ENCODE results near the gene VPS37D.
A peak's percentile ranks its signal among the peaks of the same experiment; 100 is the strongest.
"Not testable (repeated sequence)": the region's sequence is repeated elsewhere in the genome, so short reads cannot be mapped to it uniquely, and the experiment has no call there.

Gene VPS37D

GRCh38 chr7:73667344-73668102, at the start of gene VPS37D:
Gene VPS37D, plus strand, starts transcription at chr7:73667831. Its CDS starts 128 bp downstream, at chr7:73667959.
- peak; percentile 80 for DNase-seq (ENCODE audit: low spot score)

GRCh38 chr7:73618538-73618937, 49.1 kb upstream of the VPS37D start:
- DNase-seq (ENCODE audit: low spot score) = no peak

DNA sequence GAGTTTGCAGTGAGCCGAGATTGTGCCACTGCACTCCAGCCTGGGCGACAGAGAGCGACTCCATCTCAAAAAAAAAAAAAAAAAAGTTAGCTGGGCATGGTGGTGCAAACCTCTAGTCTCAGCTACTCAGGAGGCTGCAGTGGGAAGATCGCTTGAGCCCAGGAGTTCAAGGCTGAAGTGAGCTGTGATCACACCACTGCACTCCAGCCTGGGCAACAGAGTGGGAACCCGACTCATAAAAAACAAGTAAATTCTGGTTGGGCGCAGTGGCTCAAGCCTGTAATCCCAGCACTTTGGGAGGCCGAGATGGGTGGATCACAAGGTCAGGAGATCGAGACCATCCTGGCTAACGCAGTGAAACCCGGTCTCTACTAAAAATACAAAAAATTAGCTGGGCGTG, 48.2 kb upstream of the VPS37D start:
- not testable (repeated sequence) for DNase-seq (ENCODE audit: low spot score)

GRCh38 chr7:73621168-73622063, 46.2 kb upstream of the VPS37D start:
- no peak for DNase-seq (ENCODE audit: low spot score)

DNA sequence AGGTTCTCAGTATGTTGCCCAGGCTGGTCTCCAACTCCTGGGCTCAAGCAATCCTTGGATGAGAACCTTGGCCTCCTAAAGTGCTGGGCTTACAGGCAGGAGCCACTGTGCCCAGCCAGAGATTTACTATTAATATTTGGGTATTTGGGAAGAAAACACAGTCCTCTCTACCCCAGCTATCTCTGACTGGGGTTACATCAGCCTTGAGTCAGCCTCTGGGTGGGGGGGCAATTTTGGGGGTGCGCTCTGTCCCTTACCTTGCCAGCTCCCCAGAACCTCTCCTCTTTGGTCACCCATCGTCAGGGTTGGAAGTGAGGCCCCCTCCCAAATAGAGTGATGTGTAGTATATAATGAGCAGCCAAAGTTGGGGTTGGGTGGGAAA, 45.1 kb upstream of the VPS37D start:
- no peak for DNase-seq (ENCODE audit: low spot score)

- no peak for DNase-seq (ENCODE audit: low spot score)
Observed at GRCh38 chr7:73622909-73623797, 44.5 kb upstream of the VPS37D start.

- no peak for DNase-seq (ENCODE audit: low spot score)
Observed at GRCh38 chr7:73623798-73624668, 43.6 kb upstream of the VPS37D start, which contains the start of gene MLXIPL. Gene MLXIPL, minus strand, starts transcription at chr7:73624522. Its CDS starts 30 bp downstream, at chr7:73624492.

GRCh38 chr7:73624669-73625001, 43.0 kb upstream of the VPS37D start:
- DNase-seq (ENCODE audit: low spot score) = no peak

GRCh38 chr7:73625276-73625675, 42.4 kb upstream of the VPS37D start:
- no peak for DNase-seq (ENCODE audit: low spot score)

GRCh38 chr7:73626814-73627213, 40.8 kb upstream of the VPS37D start:
- no peak for DNase-seq (ENCODE audit: low spot score)

GRCh38 chr7:73628504-73628903, 39.1 kb upstream of the VPS37D start:
- DNase-seq (ENCODE audit: low spot score) = no peak

- DNase-seq (ENCODE audit: low spot score) = no peak
Observed at GRCh38 chr7:73631558-73631957, 36.1 kb upstream of the VPS37D start.

GRCh38 chr7:73633323-73633722, 34.3 kb upstream of the VPS37D start:
- DNase-seq (ENCODE audit: low spot score) = no peak

GRCh38 chr7:73633844-73634243, 33.8 kb upstream of the VPS37D start:
- no peak for DNase-seq (ENCODE audit: low spot score)

- DNase-seq (ENCODE audit: low spot score) = no peak
Observed at GRCh38 chr7:73635428-73636200, 32.0 kb upstream of the VPS37D start.

- no peak for DNase-seq (ENCODE audit: low spot score)
Observed at GRCh38 chr7:73638911-73639310, 28.7 kb upstream of the VPS37D start.

- no peak for DNase-seq (ENCODE audit: low spot score)
Observed at GRCh38 chr7:73642834-73643233, 24.8 kb upstream of the VPS37D start.

DNA sequence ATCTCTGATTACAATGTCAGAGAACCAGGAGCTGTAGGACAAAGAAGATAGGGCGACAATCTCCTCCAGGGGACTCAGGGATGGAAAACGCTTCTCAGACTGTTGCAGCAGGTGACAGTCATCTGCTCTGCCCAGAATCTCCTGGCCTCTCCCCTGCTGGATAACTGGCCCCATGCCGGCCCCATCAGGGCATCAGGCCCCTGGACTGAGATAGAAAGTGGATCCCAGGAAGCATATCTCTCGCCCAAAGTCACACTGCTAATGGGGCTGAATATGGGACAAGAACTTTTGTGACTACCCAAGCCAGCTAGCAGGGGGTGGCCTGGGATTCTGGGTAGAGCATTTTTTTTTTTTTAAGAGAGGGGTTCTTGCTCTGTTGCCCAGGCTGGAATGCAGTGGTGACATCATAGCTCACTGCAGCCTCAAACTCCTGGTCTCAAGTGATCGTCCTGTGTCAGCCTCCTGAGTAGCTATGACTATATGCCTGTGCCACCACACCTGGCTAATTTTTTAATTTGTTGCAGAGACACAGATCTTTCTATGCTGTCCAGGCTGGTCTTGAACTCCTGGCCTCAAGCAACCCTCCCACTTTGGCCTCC, 22.8 kb upstream of the VPS37D start:
- DNase-seq (ENCODE audit: low spot score) = no peak

- DNase-seq (ENCODE audit: low spot score) = no peak
Observed at GRCh38 chr7:73645643-73646174, 21.9 kb upstream of the VPS37D start.

Data from putamen (tissue), 1 donor.